Mammary epithelial cell (primary cell): ENCODE measurements around the gene RTKN2.

Experiments
- CTCF ChIP-seq, 2 donors: IDR thresholded peaks in 1 of 2; conservative IDR thresholded peaks in 1 of 2; 2 replicates each; pipeline ENCODE4 v1.5.1; 2011 to 2012; ENCODE audit warnings: inconsistent platforms in 2 of 2, low read length in 2 of 2, mild to moderate bottlenecking in 2 of 2, control low read depth in 1 of 2, low read depth in 1 of 2; ENCODE audit not compliant: insufficient read depth in 1 of 2; ENCODE audit errors: extremely low read depth in 1 of 2
- EZH2 ChIP-seq: IDR thresholded peaks from 2 replicates; pipeline ENCODE4 v1.6.1; 2012; ENCODE audit warnings: low read length, inconsistent platforms, borderline replicate concordance

DNA sequence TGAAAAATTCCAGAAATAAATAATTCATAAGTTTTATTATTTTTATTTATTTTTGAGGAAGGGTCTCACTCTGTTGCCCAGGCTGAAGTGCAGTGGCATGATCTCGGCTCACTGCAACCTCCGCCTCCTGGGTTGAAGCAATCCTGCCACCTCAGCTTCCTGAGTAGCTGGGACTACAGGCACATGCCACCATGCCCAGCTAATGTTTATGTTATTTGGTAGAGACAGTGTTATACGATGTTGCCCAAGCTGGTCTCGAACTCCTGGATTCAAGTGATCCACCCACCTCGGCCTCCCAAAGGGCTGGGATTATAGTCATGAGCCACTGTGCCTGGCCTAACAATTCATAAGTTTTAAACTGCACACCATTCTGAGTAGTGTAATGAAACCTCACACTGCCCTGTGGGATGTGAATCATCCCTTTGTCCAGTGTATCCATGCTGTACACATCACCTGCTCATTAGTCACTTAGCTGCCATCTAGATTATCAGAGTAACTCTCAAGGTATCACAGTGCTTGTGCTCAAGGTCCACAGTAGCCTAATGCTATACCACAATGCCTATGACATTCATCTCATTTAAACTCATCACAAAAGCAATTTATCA lies 17.9 kb downstream of the RTKN2 start:
- TF ChIP-seq EZH2 (no peak), CTCF (conservative IDR thresholded peaks at IDR 0.05 in 1 of 2, IDR thresholded peaks at IDR 0.05 in 1 of 2; ENCODE audit: extremely low read depth in 1 of 2, insufficient read depth in 1 of 2, low read depth in 1 of 2, low read length in 2 of 2) (no peak)
